AG04450 (cell line): ENCODE results near the gene LRP1B. TPM values are rescaled to one million over a fixed set of nuclear protein-coding genes. Genes with fewer than 3 reads are reported as not detected.

Source experiments
- CTCF ChIA-PET: fragments of 300-600, 350-600 bp; formaldehyde crosslinking; extraction: SDS; loops from one replicate; lab custom pipeline; 2022; ENCODE audit warnings: antibody characterized with exemption, inconsistent platforms; lab: Charles Lee
- POLR2A ChIA-PET: fragments of 350-600 bp; formaldehyde crosslinking; extraction: SDS; loops from one replicate; lab custom pipeline; 2021; ENCODE audit warnings: antibody characterized with exemption, inconsistent platforms; lab: Yijun Ruan, JAX
- DNase-seq: peaks from one replicate; pipeline ENCODE4 v3.0.0-alpha.2; 2011; ENCODE audit warnings: low read depth, low spot score
- H3K27ac ChIP-seq: one replicate; pipeline ENCODE4 v1.5.1; 2012; ENCODE audit warnings: low read depth, low read length, control low read depth
- H3K27me3 ChIP-seq: one replicate; pipeline ENCODE4 v1.6.0; 2012; ENCODE audit warnings: low read length; ENCODE audit not compliant: control insufficient read depth, insufficient read depth
- H3K4me3 ChIP-seq: 2 replicates; pipeline ENCODE4 v1.5.1; 2011; ENCODE audit warnings: mild to moderate bottlenecking, low read depth, low read length, control low read depth
- H3K9me3 ChIP-seq: 2 replicates; pipeline ENCODE4 v1.5.1; 2012; ENCODE audit warnings: low read length; ENCODE audit not compliant: control insufficient read depth, insufficient read depth
- CTCF ChIP-seq: IDR thresholded peaks from 2 replicates; pipeline ENCODE4 v1.5.1; 2011; ENCODE audit warnings: low read depth, low read length, control low read depth, inconsistent platforms
- polyA plus RNA-seq: library from polyadenylated mRNA; depleted of rRNA; stranded (reverse); fragments of >200 nt; gene quantifications from 2 replicates; pipeline ENCODE4 v1.2.3, GENCODE V29; 2011

LRP1B gene
- polyA plus RNA-seq, 1 experiment = 0.15 TPM

- no peak overlapping the region for H3K27ac ChIP-seq
- H3K4me3 ChIP-seq = no peak overlapping the region
- H3K27me3 ChIP-seq = no peaks in the 10 kb centered on the region
- no peak for DNase-seq
- ChIA-PET POLR2A (no interaction called here), CTCF (no interaction called here)
- H3K9me3 ChIP-seq = no peaks in the 10 kb centered on the region
- TF ChIP-seq CTCF = no peak
Measured at GRCh38 chr2:141508806-141509595, 621.8 kb downstream of the LRP1B start.

DNA sequence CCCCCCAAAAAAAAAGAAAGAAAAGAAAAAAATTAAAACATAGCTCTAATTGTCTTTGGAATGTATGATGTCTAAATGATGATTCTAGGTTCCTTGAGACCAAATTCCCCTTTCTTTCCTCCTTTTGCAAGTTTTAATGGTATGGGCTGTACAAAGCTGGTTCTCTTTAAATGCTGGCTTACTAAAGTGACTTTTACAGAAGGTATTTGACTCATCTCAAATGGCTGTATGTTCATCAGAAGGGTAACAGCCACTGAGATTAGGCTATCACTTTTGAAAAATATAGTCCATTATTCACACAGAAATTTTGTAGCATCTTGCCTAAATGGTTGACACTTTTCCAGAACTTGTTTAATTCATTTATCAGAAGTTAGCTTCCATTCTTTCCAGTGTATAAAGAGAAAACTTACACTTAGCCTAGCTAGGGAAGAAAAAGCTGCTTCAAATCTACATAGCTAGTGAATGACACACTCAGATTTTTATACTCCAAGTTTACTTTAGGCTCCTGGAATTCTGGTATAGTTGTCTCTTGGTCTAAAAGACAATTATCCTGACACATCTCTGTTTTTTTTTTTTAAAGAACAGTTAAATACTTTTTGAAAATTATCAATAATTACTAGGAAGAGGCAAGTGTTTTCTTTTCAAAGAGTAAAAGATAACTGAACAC is 622.6 kb downstream of the LRP1B start:
- TF ChIP-seq CTCF = no peak
- Histone ChIP-seq H3K4me3 (no peak overlapping the region), H3K9me3 (no peaks in the 10 kb centered on the region), H3K27ac (no peak overlapping the region), H3K27me3 (no peaks in the 10 kb centered on the region)
- POLR2A ChIA-PET = no interaction called here
- DNase-seq = no peak
- CTCF ChIA-PET = no interaction called here

GRCh38 chr2:141506135-141506534 is 624.7 kb downstream of the LRP1B start:
- CTCF ChIA-PET = interaction anchor here (0.5 kb wide), 1 partner anchor 229 kb away, joined by 3 read pairs; no protein-coding TSS in a partner anchor
- Histone ChIP-seq H3K4me3 (no peak overlapping the region), H3K27me3 (no peaks in the 10 kb centered on the region), H3K9me3 (no peaks in the 10 kb centered on the region), H3K27ac (no peak overlapping the region)
- POLR2A ChIA-PET = no interaction called here
- no peak for DNase-seq
- TF ChIP-seq CTCF = no peak

GRCh38 chr2:141501752-141502151 is 629.1 kb downstream of the LRP1B start:
- Histone ChIP-seq H3K9me3 (no peaks in the 10 kb centered on the region), H3K27ac (no peak overlapping the region), H3K4me3 (no peak overlapping the region), H3K27me3 (no peaks in the 10 kb centered on the region)
- POLR2A ChIA-PET = no interaction called here
- no peak for TF ChIP-seq CTCF
- no peak for DNase-seq
- CTCF ChIA-PET = no interaction called here

- Histone ChIP-seq H3K4me3 (no peak overlapping the region), H3K27ac (no peak overlapping the region), H3K9me3 (no peaks in the 10 kb centered on the region), H3K27me3 (no peaks in the 10 kb centered on the region)
- ChIA-PET POLR2A (no interaction called here), CTCF (no interaction called here)
- no peak for TF ChIP-seq CTCF
- no peak for DNase-seq
Measured at GRCh38 chr2:141499123-141499522, 631.7 kb downstream of the LRP1B start.
